GM21381 (cell line): ENCODE data around the gene NFAT5.

ENCODE experiments used
- ATAC-seq: cut with Tn5 transposase; IDR thresholded peaks from one replicate; pipeline ENCODE4 v1.9.1; 2021; ENCODE audit warnings: mild to moderate bottlenecking, moderate library complexity; ENCODE audit not compliant: unreplicated experiment

Gene NFAT5

DNA sequence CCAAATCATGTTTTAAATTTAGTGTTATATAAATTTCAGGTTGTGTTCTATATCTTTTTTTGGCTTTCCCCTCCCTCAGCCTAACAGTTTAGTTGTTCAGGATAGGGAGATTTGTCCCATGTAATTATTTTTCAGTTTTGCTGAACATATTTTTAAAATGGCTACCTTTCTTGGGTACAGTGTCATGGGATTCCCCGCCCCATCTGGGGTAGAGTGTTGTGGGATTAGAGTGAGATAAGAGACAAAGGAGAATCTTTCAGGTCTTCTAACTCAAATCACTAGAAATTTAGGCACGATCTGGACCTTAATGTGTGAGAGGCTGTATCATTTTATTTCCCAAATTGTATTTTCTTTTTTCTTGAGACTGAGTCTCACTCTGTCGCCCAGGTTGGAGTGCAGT, 24.8 kb downstream of the NFAT5 start:
- ATAC-seq, result no peak

DNA sequence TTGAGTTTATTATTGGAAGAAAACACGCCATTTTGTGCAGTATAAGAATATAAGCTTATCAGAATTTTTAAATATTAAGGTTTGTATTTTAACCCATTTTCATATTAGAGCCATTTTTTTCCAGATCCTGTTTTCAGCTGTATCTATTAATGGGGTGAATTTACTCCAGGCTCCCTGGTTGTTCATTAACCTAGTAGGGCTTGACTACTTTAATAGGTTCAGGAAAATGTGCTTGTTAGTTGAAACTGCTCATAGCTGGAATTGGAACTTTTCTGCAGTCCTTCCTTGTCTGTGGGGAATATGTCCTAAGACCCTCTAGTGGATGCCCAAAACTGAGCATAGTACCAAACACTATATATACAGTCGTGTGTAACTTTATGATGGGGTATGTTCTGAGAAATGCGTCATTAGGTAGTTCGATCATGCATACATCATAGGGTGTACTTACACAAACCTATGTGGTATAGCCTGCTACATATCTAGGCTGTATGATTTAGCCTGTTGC, 28.0 kb downstream of the NFAT5 start:
- ATAC-seq, result no peak

DNA sequence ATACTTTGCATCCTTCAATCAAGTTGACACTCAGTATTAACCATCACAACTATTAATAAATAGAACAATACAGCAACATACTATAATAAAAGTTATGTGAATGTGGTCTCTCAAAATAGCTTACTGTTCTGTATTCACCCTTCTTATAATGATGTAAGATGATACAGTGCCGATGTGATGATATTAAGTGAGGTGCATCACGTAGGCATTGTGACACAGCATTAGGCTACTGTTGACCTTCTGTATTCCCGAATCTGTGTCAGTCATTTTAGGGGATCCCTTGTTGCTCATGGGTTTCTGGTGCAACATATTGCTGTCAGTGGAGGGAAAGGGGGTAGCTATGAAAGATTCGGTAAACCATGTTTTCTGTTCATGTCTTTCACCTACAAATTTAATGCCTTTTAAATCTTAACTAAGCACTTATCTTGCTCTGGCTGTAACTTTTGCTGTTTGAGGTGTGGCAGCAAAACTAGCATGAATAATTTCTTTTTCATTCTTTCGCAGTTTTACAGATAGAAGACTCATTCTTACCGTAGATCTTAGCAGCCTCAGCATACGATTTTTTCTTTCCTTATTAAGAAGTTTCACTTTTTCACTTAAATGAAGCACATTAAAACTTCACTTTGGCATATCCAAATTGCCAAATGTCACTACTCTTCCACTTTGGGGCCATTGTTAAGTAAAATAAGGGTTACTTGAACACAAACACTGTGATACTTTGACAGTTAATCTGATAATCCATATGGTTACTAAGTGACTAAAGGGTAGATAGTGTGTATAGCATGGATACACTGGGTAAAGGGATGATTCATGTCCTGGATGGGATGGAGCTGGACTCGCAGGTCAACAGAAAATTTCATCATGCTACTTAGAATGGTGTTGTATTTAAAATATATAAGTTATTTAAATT, 29.6 kb downstream of the NFAT5 start:
- no peak for ATAC-seq

DNA sequence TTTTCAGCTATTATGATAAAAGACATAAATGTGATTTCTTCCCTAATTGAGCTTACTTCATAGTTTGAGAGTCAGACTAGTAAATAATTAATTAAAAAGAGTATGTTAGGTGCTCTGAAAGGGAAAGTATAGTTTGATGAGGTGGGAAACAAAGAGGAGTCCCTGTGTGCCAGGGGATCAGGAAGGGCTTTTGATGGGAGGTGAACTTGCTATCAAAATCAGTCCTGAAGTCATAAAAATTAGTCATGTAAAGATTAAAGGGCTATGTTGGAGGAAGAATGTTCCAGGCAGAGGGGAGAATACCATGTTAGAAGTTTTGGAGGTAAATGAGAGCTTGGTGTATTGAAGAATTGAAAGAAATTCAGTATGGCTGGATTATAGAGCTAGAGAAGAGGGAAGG, 31.0 kb downstream of the NFAT5 start:
- ATAC-seq, result no peak

DNA sequence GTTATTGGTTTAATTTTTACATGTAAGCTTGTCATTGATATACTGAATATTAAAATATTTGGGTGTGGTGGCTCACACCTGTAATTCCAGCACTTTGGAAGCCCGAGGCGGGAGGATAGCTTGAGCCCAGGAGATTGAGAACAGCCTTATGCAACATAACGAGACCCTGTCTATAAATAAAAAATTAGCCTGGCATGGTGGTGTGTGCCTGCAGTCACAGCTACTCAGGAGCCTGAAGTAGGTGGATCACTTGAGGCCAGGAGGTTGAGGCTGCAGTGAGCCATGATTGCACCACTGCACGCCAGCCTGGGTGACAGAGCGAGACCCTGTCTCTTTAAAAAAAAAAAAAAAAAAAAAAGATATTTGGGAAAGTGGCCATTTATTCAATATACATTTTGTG, 32.3 kb downstream of the NFAT5 start:
- ATAC-seq, result no peak

DNA sequence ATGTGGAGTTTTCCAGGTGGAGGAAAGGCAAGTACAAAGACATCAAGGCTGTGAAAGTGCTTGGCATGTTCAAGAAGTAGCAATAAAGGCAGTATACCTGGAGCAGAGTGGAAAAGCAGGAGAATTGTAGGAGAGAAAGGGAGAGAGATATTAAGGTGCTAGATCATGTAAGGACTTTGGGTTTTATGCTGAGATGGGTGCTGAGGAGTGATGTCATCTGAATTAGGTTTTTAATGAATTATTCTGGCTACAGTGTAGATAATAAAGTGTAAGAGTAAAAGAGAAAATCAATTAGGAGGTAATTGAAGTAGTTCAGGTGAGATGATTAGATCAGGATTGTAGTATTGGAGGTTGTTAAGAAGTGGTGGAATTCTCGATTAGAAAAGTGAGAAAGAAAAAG, 34.0 kb downstream of the NFAT5 start:
- no peak for ATAC-seq

DNA sequence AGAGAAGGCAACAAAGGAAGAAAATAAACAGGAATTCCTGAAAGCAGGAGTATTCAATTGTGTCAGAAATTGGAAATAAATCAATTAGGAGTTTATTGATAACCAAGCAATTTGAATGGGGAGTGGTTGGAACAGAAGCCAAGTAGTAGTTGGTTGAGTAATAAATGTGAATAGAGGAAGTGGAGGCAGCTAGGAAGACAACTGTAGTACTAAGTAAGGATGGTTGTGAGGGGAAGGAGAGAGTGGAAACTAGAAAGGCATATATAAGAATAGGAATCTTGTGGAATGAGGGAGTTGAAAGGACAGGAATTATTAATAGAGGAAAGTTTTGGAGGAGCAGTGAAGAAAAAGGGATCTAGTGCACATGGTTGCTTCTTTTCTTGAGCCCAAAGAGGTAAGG, 34.4 kb downstream of the NFAT5 start:
- no peak for ATAC-seq

DNA sequence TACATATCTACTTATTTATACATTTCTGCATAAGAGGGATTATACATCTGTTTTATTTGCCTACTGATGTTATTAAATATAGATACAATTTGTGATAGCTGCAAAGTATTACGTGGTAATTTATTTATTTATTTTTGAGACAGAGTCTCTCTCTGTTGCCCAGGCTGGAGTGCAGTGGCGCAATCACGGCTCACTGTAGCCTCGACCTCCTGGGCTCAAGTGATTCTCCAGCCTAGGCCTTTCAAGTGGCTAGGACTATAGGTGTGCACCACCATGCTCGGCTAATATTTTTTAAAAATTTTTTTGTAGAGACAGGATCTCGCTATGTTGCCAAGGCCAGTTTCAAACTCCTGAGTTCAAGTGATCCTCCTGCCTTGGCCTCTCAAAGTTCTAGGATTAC, 35.5 kb downstream of the NFAT5 start:
- ATAC-seq, result no peak

DNA sequence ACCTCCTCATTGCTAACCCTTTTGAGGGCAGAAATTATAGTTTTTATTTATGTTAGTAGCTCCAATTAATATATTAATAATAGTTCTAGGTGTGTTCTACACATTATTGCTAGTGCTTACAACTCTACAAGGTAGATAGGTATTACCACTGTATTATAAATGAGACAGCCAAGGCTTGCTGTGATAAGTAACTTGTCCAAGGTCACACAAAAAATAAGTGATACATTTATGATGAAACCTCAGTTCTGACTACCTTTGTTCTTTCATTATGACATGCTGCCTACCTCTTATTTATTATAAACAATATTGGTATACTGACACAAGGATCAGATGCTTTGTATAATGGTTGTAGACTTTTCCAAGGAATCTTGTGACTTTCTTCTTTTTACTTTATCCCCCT, 41.2 kb downstream of the NFAT5 start:
- no peak for ATAC-seq

DNA sequence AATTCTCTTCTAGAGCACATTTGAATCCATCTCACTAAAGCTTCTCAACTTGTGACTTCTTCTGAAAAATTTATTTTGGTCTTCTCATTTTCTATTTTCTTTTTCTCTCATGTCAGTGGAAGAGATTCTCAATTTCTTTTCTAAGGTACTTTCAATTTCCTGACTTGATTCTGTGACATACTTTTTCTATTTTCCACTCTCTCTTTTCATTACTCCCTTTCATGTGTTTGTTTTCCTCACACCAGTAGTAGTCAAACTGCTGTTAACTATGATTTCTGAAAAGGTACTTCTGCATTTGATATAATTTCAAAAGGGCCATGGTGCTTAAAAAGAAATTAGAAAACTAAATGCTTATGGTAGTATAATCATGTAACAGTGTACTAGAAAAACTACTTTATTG, 41.9 kb downstream of the NFAT5 start:
- no peak for ATAC-seq

DNA sequence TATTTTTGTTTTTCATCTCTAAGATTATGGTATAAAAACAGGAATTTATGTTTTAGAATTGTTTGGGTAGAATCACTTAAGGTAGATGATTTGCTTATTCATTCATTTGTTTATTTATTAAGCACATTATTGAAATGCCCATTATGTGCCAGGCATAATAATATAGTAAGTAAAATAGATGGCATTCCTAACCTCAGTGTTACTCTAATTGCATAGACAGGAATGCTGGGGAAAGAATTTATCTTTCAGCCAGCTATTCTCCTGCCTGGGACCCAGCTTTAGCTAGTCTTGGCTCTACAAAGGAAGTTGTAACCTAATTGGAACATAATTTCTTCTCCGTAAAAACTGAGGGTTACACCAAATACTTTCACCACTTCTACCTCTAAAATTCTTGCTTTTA, 44.6 kb downstream of the NFAT5 start:
- ATAC-seq, result no peak

DNA sequence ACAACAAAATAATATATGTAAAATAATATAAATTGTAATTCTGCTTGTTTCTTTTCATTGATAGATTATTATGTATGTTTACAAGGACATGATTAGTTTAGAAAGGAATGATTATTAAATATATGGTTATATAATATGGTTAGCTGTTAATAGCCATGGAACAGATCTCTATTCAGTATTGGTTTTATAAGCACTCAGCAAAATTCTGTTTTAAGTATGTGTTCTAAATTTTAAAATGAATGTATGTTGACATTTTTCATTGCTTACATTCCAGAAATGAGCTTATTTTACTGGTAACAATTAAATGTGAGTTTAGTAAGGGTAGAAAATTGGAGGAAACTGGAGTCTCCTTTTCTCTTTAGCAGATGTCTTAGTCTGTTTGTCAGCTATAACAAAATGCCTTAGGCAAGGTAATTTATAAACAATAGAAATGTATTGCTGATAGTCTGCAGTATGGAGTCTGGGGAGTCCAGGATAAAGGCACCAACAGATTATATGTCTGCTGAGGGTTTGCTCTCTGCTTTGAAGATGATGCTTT, 45.4 kb downstream of the NFAT5 start:
- ATAC-seq, result no peak

DNA sequence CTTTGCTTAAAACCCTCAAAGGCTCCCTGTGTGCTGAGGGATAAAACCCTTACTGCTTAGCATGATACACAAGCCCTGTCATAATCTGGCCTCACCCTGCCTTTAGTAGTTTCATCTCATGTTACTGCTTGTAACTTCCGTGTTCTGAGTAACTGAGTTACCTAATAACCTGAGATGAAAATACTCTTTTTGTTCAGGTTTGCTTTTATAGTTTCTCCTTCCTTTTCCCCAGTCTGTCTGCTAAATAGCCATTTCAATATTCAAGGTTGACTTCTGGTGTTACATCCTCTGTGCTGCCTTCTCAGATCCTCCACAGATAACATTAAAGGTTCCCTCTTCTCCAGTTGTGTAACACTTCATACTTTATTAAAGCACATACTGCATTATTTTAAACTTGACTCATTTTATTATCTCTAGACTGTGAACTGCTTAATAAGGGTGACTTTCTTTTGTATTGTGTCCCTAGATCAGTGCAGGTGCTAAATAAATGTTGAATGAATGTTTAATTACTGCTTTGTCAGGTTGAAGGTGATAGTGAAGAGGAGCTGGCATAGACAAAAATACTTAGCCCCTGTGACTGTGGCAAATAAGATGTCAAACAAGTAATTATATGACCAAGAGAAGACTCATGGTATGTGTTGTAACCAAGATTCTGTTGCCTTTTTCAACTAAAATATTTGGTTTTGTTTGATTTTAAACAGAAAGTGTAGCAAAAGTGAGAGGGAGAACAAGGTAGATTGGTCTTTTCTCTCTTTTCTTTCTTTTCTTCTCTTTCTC, 47.8 kb downstream of the NFAT5 start:
- peak; percentile 68 for ATAC-seq

DNA sequence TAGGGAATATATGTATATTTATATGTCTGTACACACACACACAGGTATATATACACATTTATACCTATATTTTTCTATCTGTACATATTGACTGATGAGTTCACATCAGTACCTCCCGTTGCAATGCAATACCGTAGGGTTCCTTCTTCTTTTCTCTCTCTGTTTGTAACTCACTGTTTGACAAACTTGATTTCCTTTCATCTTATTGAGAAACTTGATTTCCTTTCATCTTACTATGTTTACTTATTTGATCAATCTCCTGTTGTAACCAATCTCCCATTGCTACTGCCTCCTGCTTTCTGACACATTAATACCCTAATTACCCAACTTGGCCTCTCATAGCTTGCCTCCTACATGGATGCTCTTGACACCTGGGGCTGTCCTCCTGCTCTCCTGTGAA, 49.8 kb downstream of the NFAT5 start:
- ATAC-seq, result no peak

DNA sequence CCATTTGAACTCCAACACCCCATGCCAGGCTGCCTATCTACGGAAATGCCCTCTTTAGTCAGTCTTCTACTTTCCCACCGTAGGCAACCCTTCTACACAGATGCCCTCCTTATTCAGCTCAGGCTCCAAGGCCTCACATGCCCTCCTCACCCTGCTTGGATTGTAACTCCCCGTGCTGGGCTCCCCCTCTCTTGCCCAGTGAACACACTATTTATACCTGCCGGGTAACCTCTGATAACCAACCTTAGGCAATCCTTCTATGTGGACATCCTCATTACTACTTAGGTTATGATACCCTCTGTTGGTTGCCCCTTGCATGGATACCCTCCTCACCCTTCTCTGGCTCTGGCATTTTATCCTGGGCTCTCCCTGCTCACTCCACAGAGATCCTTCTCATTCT, 50.3 kb downstream of the NFAT5 start:
- no peak for ATAC-seq

DNA sequence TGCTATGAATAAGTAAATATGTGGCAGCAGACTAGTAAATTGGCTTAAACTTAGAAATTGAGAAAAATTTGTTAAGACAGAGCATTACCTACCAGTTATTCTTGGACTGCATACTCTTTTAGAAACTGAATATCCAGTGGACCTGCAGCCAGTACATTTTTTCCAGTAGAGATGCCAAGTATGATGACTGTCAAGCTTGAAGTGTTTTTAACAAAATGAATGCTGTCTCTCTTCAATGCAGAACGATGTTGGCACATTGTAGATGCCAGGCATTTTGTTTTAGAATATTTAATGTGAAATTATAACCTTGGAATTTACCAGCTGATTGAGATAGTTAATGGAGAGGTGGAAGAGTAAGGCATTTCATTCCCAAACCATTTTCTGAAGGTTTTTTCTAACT, 52.5 kb downstream of the NFAT5 start:
- ATAC-seq, result no peak

DNA sequence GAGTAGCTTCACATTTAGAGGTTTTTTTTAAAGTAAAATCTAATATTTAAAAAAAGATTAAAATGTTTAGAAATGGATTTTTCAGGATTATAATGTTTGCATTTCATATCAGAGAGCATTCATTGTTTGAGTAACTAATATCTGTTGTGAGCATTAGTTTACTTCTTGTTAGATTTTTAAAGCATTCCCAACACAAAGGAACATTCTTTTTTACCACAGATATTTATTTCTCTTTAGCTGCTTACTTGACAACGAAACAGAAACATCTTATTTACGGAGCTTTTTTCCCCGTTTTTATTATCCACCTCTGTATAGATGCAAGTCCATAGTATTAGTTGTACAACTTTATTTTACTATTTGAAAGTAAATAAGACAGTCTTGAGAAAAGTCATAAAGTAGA, 53.0 kb downstream of the NFAT5 start:
- no peak for ATAC-seq

DNA sequence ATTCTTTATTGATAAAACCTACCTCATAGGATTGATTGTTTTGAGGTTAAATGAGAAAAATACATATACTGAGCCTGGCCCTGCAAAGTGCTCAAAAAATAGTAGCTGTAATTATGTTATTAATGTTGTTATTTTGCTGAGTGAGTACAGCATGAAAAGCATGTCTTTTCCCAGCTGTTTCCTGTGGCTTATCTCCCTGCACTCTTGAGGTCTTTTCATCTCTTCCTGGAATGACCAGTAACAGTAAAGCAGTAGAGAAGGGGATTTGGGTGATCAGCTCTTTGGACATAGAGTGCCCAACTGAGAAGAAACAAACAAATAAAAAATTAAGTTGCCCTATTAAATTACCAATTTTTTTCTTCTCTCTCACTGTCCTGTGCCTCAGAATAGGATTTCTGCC, 53.7 kb downstream of the NFAT5 start:
- ATAC-seq, result no peak

DNA sequence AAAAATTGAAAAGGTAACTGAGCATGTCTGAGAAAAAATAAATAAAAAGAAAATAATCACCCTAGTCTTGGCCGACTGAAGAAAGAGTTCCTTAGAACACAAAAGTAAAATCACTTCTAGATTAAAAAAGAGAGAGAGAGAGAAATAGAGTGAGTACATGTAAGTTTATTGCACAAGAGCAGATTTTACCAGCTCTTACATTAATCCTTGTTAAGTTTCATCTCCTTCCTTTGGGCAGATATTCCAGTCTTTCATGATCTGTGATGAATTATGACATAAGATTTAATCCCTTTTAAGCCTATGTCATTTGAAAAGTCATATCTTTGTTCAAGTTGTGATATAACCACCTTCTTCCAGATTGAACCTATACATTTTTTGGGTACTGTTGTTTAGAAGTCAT, 54.8 kb downstream of the NFAT5 start:
- no peak for ATAC-seq

DNA sequence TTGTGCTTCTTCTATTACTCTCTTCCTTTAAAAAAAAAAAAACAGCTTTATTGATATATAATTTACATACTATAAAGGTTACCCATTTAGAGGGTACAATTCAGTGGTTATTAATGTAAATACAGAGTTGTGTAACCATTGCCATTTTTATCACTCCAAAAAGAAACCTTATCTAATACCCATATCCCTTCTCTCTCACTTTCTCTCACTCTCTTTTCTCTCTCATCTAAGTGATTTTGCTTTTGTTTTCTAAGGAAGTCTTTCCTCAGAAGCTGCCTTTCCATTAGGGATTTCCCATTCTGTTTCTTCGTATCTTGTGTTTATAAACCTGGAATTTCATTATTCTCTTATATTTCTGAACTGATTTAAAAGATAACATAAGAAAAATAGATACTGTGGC, 55.5 kb downstream of the NFAT5 start:
- no peak for ATAC-seq

DNA sequence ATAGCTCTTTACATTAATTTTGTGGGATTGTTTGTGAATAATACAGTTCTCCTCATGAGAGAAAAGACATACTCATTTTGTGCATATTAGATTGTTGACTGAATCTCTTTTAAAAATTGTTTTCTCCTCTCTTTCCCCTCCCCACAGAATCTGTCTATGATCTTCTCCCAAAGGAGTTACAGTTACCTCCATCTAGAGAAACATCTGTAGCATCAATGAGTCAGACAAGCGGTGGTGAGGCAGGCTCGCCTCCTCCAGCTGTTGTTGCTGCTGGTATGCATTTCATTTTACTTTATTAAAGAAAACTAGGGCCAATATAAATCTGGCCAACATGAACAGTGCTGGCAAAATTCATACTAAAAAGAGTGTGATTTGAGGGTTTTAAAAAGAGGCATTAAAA, 60.5 kb downstream of the NFAT5 start:
- no peak for ATAC-seq

DNA sequence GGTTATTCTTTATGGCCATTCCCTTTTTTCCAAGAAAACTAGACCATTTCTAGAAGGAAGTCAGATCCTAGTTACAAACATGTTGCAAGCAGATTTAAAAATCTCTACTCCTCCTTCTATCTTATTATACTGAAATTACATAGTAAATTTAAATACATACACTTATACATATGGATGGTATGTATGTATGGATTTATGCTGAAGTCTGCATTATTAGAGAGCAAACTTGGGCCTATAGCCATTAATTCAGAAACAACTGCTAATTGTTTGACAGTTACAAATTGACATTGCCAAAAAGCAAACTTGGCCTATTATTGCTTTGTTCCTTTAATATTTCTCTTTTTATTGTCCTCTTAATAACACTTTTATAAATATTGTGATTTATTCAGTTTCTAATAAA, 67.1 kb downstream of the NFAT5 start:
- ATAC-seq, result no peak
